Upper lobe of left lung (tissue), 4 donors: ENCODE measurements around the gene STEAP1B.

ENCODE experiments used
- CTCF ChIP-seq, 6 experiments: fragments of 450-650 bp in 4 of 6; fragments of 200-600 bp in 2 of 6; sonication (generic) in 2 of 6; IDR thresholded peaks; one replicate each; pipeline ENCODE4 v1.5.1; 2016 to 2019; ENCODE audit warnings: antibody characterized with exemption in 6 of 6
- POLR2A ChIP-seq, 4 donors: fragments of 450-650 bp; IDR thresholded peaks; one replicate each; pipeline ENCODE4 v1.5.1; 2016 to 2017; ENCODE audit warnings: antibody characterized with exemption in 4 of 4, mild to moderate bottlenecking in 2 of 4

- TF ChIP-seq CTCF (IDR thresholded peaks at IDR 0.05) (no peak), POLR2A (IDR thresholded peaks at IDR 0.05) (no peak)
Measured at GRCh38 chr7:22373911-22374310, 126.1 kb downstream of the STEAP1B start.
